ENCODE data around the gene DYNC1I2. TPM values are rescaled to one million over a fixed set of nuclear protein-coding genes. Genes with fewer than 3 reads are reported as not detected.

DYNC1I2 gene
- total and polyA plus RNA-seq, 2 experiments from 2014 or later, result 79.4 to 102 TPM

GRCh38 chr2:171745806-171746205, 58.5 kb downstream of the DYNC1I2 start:
- H3F3A ChIP-seq (replicated peaks; ENCODE audit: low read depth), result no peaks in the 10 kb centered on the region
- H2AFZ ChIP-seq, result no peak overlapping the region
- Mint-ChIP-seq H3K4me3 (no peak overlapping the region), H3K4me1 (no peaks in the 10 kb centered on the region), H3K27ac (no peak overlapping the region), H3K36me3 (ENCODE audit: low read depth) (peaks cover 3% of the 10 kb centered on the region; the same call in 1 of the 3 replicates), H3K9me3 (no peaks in the 10 kb centered on the region), H3K27me3 (ENCODE audit: insufficient read depth, low read depth, poor library complexity) (no peaks in the 10 kb centered on the region)
- H3K9me2 ChIP-seq (ENCODE audit: insufficient read depth), result no peaks in the 10 kb centered on the region
- peaks cover 4% of the 10 kb centered on the region; the same call in 1 of the 2 replicates for H3K36me3 ChIP-seq (ENCODE audit: insufficient read depth)
- no peaks in the 10 kb centered on the region; the same call in 1 of the 2 replicates for H4K20me1 ChIP-seq (replicated peaks; ENCODE audit: insufficient read depth)
- no peak overlapping the region for H3K4me2 ChIP-seq
- H3K4me3 ChIP-seq, result no peak overlapping the region
- no peaks in the 10 kb centered on the region for H3K79me2 ChIP-seq (replicated peaks; ENCODE audit: insufficient read depth)
- no peak for ATAC-seq
- no peaks in the 10 kb centered on the region for H3K4me1 ChIP-seq (ENCODE audit: insufficient read depth)
- no peaks in the 10 kb centered on the region for H3K27me3 ChIP-seq (ENCODE audit: insufficient read depth)
- TF ChIP-seq CREB1 (CRISPR knock-in tag; IDR thresholded peaks at IDR 0.05; ENCODE audit: low read depth) (no peak), ZNF331 (CRISPR knock-in tag; IDR thresholded peaks at IDR 0.05; ENCODE audit: low read depth) (no peak), EZH2phosphoT487 (IDR thresholded peaks at IDR 0.05; ENCODE audit: unreplicated experiment) (no peak), JUNB (IDR thresholded peaks at IDR 0.05; ENCODE audit: unreplicated experiment) (no peak), ZNF114 (CRISPR knock-in tag; IDR thresholded peaks at IDR 0.05) (no peak), STAT1 (IDR thresholded peaks at IDR 0.05; ENCODE audit: unreplicated experiment) (no peak), NANOG (IDR thresholded peaks at IDR 0.05; ENCODE audit: borderline replicate concordance) (no peak), REST (IDR thresholded peaks at IDR 0.05; ENCODE audit: unreplicated experiment) (no peak), CTCF (conservative IDR thresholded peaks at IDR 0.05; ENCODE audit: low read depth in 2 of 2) (no peak), EZH2 (IDR thresholded peaks at IDR 0.05; ENCODE audit: low read depth, unreplicated experiment) (no peak), POLR2AphosphoS5 (IDR thresholded peaks at IDR 0.05; ENCODE audit: low read depth) (no peak)
- TF ChIP-seq, protein P1, sequence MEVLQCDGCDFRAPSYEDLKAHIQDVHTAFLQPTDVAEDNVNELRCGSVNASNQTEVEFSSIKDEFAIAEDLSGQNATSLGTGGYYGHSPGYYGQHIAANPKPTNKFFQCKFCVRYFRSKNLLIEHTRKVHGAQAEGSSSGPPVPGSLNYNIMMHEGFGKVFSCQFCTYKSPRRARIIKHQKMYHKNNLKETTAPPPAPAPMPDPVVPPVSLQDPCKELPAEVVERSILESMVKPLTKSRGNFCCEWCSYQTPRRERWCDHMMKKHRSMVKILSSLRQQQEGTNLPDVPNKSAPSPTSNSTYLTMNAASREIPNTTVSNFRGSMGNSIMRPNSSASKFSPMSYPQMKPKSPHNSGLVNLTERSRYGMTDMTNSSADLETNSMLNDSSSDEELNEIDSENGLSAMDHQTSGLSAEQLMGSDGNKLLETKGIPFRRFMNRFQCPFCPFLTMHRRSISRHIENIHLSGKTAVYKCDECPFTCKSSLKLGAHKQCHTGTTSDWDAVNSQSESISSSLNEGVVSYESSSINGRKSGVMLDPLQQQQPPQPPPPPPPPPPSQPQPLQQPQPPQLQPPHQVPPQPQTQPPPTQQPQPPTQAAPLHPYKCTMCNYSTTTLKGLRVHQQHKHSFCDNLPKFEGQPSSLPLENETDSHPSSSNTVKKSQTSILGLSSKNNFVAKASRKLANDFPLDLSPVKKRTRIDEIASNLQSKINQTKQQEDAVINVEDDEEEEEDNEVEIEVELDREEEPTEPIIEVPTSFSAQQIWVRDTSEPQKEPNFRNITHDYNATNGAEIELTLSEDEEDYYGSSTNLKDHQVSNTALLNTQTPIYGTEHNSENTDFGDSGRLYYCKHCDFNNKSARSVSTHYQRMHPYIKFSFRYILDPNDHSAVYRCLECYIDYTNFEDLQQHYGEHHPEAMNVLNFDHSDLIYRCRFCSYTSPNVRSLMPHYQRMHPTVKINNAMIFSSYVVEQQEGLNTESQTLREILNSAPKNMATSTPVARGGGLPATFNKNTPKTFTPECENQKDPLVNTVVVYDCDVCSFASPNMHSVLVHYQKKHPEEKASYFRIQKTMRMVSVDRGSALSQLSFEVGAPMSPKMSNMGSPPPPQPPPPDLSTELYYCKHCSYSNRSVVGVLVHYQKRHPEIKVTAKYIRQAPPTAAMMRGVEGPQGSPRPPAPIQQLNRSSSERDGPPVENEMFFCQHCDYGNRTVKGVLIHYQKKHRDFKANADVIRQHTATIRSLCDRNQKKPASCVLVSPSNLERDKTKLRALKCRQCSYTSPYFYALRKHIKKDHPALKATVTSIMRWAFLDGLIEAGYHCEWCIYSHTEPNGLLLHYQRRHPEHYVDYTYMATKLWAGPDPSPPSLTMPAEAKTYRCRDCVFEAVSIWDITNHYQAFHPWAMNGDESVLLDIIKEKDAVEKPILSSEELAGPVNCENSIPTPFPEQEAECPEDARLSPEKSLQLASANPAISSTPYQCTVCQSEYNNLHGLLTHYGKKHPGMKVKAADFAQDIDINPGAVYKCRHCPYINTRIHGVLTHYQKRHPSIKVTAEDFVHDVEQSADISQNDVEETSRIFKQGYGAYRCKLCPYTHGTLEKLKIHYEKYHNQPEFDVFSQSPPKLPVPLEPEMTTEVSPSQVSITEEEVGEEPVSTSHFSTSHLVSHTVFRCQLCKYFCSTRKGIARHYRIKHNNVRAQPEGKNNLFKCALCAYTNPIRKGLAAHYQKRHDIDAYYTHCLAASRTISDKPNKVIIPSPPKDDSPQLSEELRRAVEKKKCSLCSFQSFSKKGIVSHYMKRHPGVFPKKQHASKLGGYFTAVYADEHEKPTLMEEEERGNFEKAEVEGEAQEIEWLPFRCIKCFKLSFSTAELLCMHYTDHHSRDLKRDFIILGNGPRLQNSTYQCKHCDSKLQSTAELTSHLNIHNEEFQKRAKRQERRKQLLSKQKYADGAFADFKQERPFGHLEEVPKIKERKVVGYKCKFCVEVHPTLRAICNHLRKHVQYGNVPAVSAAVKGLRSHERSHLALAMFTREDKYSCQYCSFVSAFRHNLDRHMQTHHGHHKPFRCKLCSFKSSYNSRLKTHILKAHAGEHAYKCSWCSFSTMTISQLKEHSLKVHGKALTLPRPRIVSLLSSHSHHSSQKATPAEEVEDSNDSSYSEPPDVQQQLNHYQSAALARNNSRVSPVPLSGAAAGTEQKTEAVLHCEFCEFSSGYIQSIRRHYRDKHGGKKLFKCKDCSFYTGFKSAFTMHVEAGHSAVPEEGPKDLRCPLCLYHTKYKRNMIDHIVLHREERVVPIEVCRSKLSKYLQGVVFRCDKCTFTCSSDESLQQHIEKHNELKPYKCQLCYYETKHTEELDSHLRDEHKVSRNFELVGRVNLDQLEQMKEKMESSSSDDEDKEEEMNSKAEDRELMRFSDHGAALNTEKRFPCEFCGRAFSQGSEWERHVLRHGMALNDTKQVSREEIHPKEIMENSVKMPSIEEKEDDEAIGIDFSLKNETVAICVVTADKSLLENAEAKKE (CRISPR knock-in tag; IDR thresholded peaks at IDR 0.05), result no peak
- TF ChIP-seq, protein P2, sequence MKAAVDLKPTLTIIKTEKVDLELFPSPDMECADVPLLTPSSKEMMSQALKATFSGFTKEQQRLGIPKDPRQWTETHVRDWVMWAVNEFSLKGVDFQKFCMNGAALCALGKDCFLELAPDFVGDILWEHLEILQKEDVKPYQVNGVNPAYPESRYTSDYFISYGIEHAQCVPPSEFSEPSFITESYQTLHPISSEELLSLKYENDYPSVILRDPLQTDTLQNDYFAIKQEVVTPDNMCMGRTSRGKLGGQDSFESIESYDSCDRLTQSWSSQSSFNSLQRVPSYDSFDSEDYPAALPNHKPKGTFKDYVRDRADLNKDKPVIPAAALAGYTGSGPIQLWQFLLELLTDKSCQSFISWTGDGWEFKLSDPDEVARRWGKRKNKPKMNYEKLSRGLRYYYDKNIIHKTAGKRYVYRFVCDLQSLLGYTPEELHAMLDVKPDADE (IDR thresholded peaks at IDR 0.05), result no peak
- no peak for DNase-seq (ENCODE audit: low spot score)
- H3K27ac ChIP-seq (ENCODE audit: low read depth), result no peak overlapping the region

Measured in GM23338 (cell line).